Loucy (cell line): ENCODE data around the gene HS6ST1.

Experiments
- CTCF ChIP-seq: fragments of 200-600 bp; sonication (generic); conservative IDR thresholded peaks from 2 replicates; pipeline ENCODE4 v1.5.1; 2014; ENCODE audit warnings: mild to moderate bottlenecking, antibody characterized with exemption, low read length
- EZH2phosphoT487 ChIP-seq: fragments of 200-600 bp; IDR thresholded peaks from 2 replicates; pipeline ENCODE4 v1.6.1; 2018; ENCODE audit warnings: antibody characterized with exemption, mild to moderate bottlenecking, moderate library complexity, borderline replicate concordance

DNA sequence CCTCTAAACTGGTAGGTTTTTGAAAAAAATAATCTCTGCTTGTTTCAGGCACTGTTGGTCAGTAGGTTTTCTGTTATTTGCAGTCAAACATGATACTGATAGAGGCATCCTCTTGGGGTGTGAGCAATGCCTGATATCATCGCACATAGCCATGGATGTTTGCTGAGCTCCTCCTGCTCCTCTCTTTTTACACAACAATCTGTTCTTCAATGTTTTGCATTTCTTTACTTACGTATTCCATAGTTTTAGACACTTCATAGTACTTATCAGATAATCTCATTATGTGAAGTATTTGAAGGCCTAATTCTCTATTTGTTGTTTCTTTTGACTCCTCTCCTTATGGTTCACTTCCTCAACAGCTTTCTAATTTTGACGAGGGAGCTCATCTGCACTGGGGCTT, 23.0 kb upstream of the HS6ST1 start:
- no peak for TF ChIP-seq CTCF
- TF ChIP-seq EZH2phosphoT487, result no peak
